Uterus (tissue), 4 donors: ENCODE data around the gene TTLL9. TPM values are rescaled to one million over a fixed set of nuclear protein-coding genes. Genes with fewer than 3 reads are reported as not detected.
"Not testable (repeated sequence)": the region's sequence is repeated elsewhere in the genome, so short reads cannot be mapped to it uniquely, and the experiment has no call there.

Experiments
- DNase-seq, 2 donors: peaks; one replicate each; pipeline ENCODE4 v3.0.0-alpha.2; 2019 to 2020
- H3K27ac ChIP-seq, 2 donors: fragments of 200-600 bp; sonication (generic); 1 replicate in 1 of 2; 2 replicates in 1 of 2; pipeline ENCODE4 v1.5.1; 2016 to 2018
- H3K27me3 ChIP-seq, 2 donors: fragments of 200-600 bp; sonication (generic); one replicate each; pipeline ENCODE4 v1.5.1; 2018 to 2019; ENCODE audit warnings: control low read depth in 1 of 2
- H3K36me3 ChIP-seq, 2 donors: fragments of 200-600 bp; sonication (generic); one replicate each; pipeline ENCODE4 v1.5.1; 2019; ENCODE audit warnings: control low read depth in 1 of 2
- H3K4me1 ChIP-seq, 2 donors: fragments of 200-600 bp; sonication (generic); one replicate each; pipeline ENCODE4 v1.5.1; 2018 to 2019; ENCODE audit warnings: control low read depth in 1 of 2
- H3K4me3 ChIP-seq, 2 donors: fragments of 200-600 bp; sonication (generic); 1 replicate in 1 of 2; 2 replicates in 1 of 2; pipeline ENCODE4 v1.5.1; 2018 to 2019; ENCODE audit warnings: mild to moderate bottlenecking in 1 of 2
- H3K9me3 ChIP-seq, 2 donors: fragments of 200-600 bp; sonication (generic); one replicate each; pipeline ENCODE4 v1.5.1; 2019; ENCODE audit warnings: control low read depth in 1 of 2
- CTCF ChIP-seq, 4 experiments: fragments of 200-600 bp in 2 of 4; fragments of 450-650 bp in 2 of 4; sonication (generic) in 2 of 4; IDR thresholded peaks; one replicate each; pipeline ENCODE4 v1.5.1; 2016 to 2019; ENCODE audit warnings: antibody characterized with exemption in 4 of 4, mild to moderate bottlenecking in 2 of 4, moderate library complexity in 1 of 4
- POLR2A ChIP-seq, 2 donors: fragments of 450-650 bp; IDR thresholded peaks; one replicate each; pipeline ENCODE4 v1.6.1; 2016; ENCODE audit warnings: antibody characterized with exemption in 2 of 2, mild to moderate bottlenecking in 1 of 2, moderate library complexity in 1 of 2
- intact Hi-C: fragments of 100-400 bp; cut with DNase I; formaldehyde crosslinking; loops from one replicate; pipeline ENCODE4 v1.15.1; 2023; ENCODE audit warnings: low total_unique reads
- total RNA-seq, 4 donors: library from RNA; depleted of rRNA in 3 of 4; stranded (reverse); fragments of >200 nt in 3 of 4; gene quantifications; one replicate each; pipeline versions ENCODE4 v1.1.0 to v1.2.4, GENCODE V29; 2014 to 2023
- donor health status: DM: yes; HTN: yes; CAD: no.

TTLL9 gene
- total RNA-seq, 4 donors from 2014 or later: under 0.01 to 2.9 (median 0.91) TPM; not detected in 1

GRCh38 chr20:31824125-31824485 lies 46.3 kb upstream of the TTLL9 start:
- Histone ChIP-seq H3K4me1 (no peaks in the 10 kb centered on the region), H3K27me3 (no peaks in the 10 kb centered on the region), H3K36me3 (no peaks in the 10 kb centered on the region), H3K9me3 (no peaks in the 10 kb centered on the region), H3K4me3 (no peak overlapping the region), H3K27ac (no peak overlapping the region)
- intact Hi-C loops: loop anchor here (5.0 kb wide), 2 partner anchors 208 to 268 kb away; no protein-coding TSS in a partner anchor
- no peak for TF ChIP-seq POLR2A (IDR thresholded peaks at IDR 0.05)
- TF ChIP-seq CTCF (IDR thresholded peaks at IDR 0.05): no peak
- no peak for DNase-seq

- DNase-seq: no peak
- Histone ChIP-seq H3K36me3 (no peaks in the 10 kb centered on the region), H3K27me3 (no peaks in the 10 kb centered on the region), H3K4me1 (no peaks in the 10 kb centered on the region), H3K27ac (no peak overlapping the region), H3K4me3 (no peak overlapping the region), H3K9me3 (no peaks in the 10 kb centered on the region)
- intact Hi-C loops: loop anchor here (5.0 kb wide), 2 partner anchors 208 to 268 kb away; no protein-coding TSS in a partner anchor
- TF ChIP-seq POLR2A (IDR thresholded peaks at IDR 0.05) (no peak), CTCF (IDR thresholded peaks at IDR 0.05) (no peak)
These were observed 45.7 kb upstream of the TTLL9 start for GRCh38 chr20:31824554-31825313.

GRCh38 chr20:31826074-31826473 lies 44.4 kb upstream of the TTLL9 start:
- no peak for TF ChIP-seq CTCF (IDR thresholded peaks at IDR 0.05)
- no peak for TF ChIP-seq POLR2A (IDR thresholded peaks at IDR 0.05)
- H3K27me3 ChIP-seq: no peaks in the 10 kb centered on the region
- H3K27ac ChIP-seq: no peak overlapping the region
- H3K9me3 ChIP-seq: no peaks in the 10 kb centered on the region
- DNase-seq: no peak
- no peak overlapping the region for H3K4me3 ChIP-seq
- H3K36me3 ChIP-seq: no peaks in the 10 kb centered on the region
- intact Hi-C loops: no loop called here
- no peaks in the 10 kb centered on the region for H3K4me1 ChIP-seq

- TF ChIP-seq CTCF (IDR thresholded peaks at IDR 0.05): no peak
- no peak for TF ChIP-seq POLR2A (IDR thresholded peaks at IDR 0.05)
- Histone ChIP-seq H3K4me3 (no peak overlapping the region), H3K9me3 (no peaks in the 10 kb centered on the region), H3K27me3 (no peaks in the 10 kb centered on the region), H3K36me3 (no peaks in the 10 kb centered on the region), H3K27ac (no peak overlapping the region), H3K4me1 (no peaks in the 10 kb centered on the region)
- intact Hi-C loops: no loop called here
- no peak for DNase-seq
These were observed 43.4 kb upstream of the TTLL9 start for GRCh38 chr20:31827059-31827458.

- H3K36me3 ChIP-seq, H3K4me1 ChIP-seq, H3K27me3 ChIP-seq, H3K27ac ChIP-seq, H3K9me3 ChIP-seq, H3K4me3 ChIP-seq, intact Hi-C loops, DNase-seq: not testable (repeated sequence)
These were observed 42.4 kb upstream of the TTLL9 start for GRCh38 chr20:31828016-31828415.
